ENCODE data around the gene ADGRG6. TPM values are rescaled to one million over a fixed set of nuclear protein-coding genes. Genes with fewer than 3 reads are reported as not detected.

ADGRG6 gene
- total RNA-seq, 1 experiment from 2014 or later: 0.49 TPM

- CTCF ChIA-PET: no interaction called here
- H3K4me1 ChIP-seq (ENCODE audit: insufficient read depth, low read length, poor library complexity, severe bottlenecking): peaks cover 17% of the 10 kb centered on the region
- no TSS peak for BruUV-seq (replicated peaks)
- H3K4me3 ChIP-seq (ENCODE audit: low read depth, low read length, poor library complexity, severe bottlenecking): no peak overlapping the region
- DNase-seq (ENCODE audit: low spot score): peak; percentile 26
- intact Hi-C loops (cut with micrococcal nuclease; ENCODE audit: unreplicated experiment): no loop called here
- H3K27me3 ChIP-seq (replicated peaks; ENCODE audit: insufficient read depth, low read depth, low read length, poor library complexity): no peaks in the 10 kb centered on the region
- H3K27ac ChIP-seq (ENCODE audit: low read depth, low read length, poor library complexity, severe bottlenecking): peak overlapping the region; percentile 20
- H3K9me3 ChIP-seq (ENCODE audit: low read depth, low read length, poor library complexity, severe bottlenecking): no peaks in the 10 kb centered on the region
- TF ChIP-seq EZH2 (IDR thresholded peaks at IDR 0.05; ENCODE audit: borderline replicate concordance, low read depth, low read length, poor library complexity, severe bottlenecking): no peak
- TF ChIP-seq, protein P1, sequence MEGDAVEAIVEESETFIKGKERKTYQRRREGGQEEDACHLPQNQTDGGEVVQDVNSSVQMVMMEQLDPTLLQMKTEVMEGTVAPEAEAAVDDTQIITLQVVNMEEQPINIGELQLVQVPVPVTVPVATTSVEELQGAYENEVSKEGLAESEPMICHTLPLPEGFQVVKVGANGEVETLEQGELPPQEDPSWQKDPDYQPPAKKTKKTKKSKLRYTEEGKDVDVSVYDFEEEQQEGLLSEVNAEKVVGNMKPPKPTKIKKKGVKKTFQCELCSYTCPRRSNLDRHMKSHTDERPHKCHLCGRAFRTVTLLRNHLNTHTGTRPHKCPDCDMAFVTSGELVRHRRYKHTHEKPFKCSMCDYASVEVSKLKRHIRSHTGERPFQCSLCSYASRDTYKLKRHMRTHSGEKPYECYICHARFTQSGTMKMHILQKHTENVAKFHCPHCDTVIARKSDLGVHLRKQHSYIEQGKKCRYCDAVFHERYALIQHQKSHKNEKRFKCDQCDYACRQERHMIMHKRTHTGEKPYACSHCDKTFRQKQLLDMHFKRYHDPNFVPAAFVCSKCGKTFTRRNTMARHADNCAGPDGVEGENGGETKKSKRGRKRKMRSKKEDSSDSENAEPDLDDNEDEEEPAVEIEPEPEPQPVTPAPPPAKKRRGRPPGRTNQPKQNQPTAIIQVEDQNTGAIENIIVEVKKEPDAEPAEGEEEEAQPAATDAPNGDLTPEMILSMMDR (conservative IDR thresholded peaks at IDR 0.05; ENCODE audit: low read depth, low read length): no peak
- no peaks in the 10 kb centered on the region for H3K36me3 ChIP-seq (ENCODE audit: insufficient read depth, low read length, poor library complexity, severe bottlenecking)
- POLR2A ChIA-PET (ENCODE audit: low non-redundant PET): interaction anchor here (0.7 kb wide), 1 partner anchor 44 kb away, joined by 3 read pairs; no protein-coding TSS in a partner anchor
Observed at GRCh38 chr6:142444376-142444775, 142.6 kb downstream of the ADGRG6 start.

GRCh38 chr6:142444881-142445301 lies 143.1 kb downstream of the ADGRG6 start:
- H3K36me3 ChIP-seq (ENCODE audit: insufficient read depth, low read length, poor library complexity, severe bottlenecking): no peaks in the 10 kb centered on the region
- peak overlapping the region; percentile 20 for H3K27ac ChIP-seq (ENCODE audit: low read depth, low read length, poor library complexity, severe bottlenecking)
- ChIA-PET CTCF (no interaction called here), POLR2A (ENCODE audit: low non-redundant PET) (interaction anchor here (0.7 kb wide), 1 partner anchor 44 kb away, joined by 3 read pairs; no protein-coding TSS in a partner anchor)
- no peaks in the 10 kb centered on the region for H3K27me3 ChIP-seq (replicated peaks; ENCODE audit: insufficient read depth, low read depth, low read length, poor library complexity)
- H3K4me1 ChIP-seq (ENCODE audit: insufficient read depth, low read length, poor library complexity, severe bottlenecking): peaks cover 17% of the 10 kb centered on the region
- intact Hi-C loops (cut with micrococcal nuclease; ENCODE audit: unreplicated experiment): no loop called here
- no peak overlapping the region for H3K4me3 ChIP-seq (ENCODE audit: low read depth, low read length, poor library complexity, severe bottlenecking)
- TF ChIP-seq, protein P1 (conservative IDR thresholded peaks at IDR 0.05; ENCODE audit: low read depth, low read length): no peak
- no peak for TF ChIP-seq EZH2 (IDR thresholded peaks at IDR 0.05; ENCODE audit: borderline replicate concordance, low read depth, low read length, poor library complexity, severe bottlenecking)
- peak; percentile 62 for DNase-seq (ENCODE audit: low spot score)
- H3K9me3 ChIP-seq (ENCODE audit: low read depth, low read length, poor library complexity, severe bottlenecking): no peaks in the 10 kb centered on the region
- no TSS peak for BruUV-seq (replicated peaks)

DNA sequence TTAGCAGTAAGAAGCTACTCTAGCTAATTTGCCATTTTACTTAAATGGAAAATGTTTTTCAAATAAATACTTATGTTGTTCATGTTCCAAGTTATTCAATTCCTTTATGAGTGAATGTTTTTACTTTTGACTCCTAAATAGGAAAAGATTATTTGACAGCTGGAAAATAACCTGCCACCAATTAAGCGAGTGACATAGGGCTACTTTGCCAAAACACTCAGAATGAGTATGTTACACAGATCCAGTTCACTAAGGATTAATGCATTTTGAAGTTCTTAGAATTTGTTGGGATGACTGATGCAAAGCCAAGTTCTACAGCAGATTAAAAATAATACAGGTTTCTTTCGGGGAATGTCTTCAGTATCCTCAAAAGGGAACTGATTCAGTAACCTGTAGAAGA lies 144.4 kb downstream of the ADGRG6 start:
- Histone ChIP-seq H3K27ac (ENCODE audit: low read depth, low read length, poor library complexity, severe bottlenecking) (no peak overlapping the region), H3K27me3 (replicated peaks; ENCODE audit: insufficient read depth, low read depth, low read length, poor library complexity) (no peaks in the 10 kb centered on the region), H3K36me3 (ENCODE audit: insufficient read depth, low read length, poor library complexity, severe bottlenecking) (no peaks in the 10 kb centered on the region), H3K9me3 (ENCODE audit: low read depth, low read length, poor library complexity, severe bottlenecking) (no peaks in the 10 kb centered on the region), H3K4me3 (ENCODE audit: low read depth, low read length, poor library complexity, severe bottlenecking) (no peak overlapping the region), H3K4me1 (ENCODE audit: insufficient read depth, low read length, poor library complexity, severe bottlenecking) (peaks cover 17% of the 10 kb centered on the region)
- TF ChIP-seq, protein P1 (conservative IDR thresholded peaks at IDR 0.05; ENCODE audit: low read depth, low read length): no peak
- TF ChIP-seq EZH2 (IDR thresholded peaks at IDR 0.05; ENCODE audit: borderline replicate concordance, low read depth, low read length, poor library complexity, severe bottlenecking): no peak
- CTCF ChIA-PET: no interaction called here
- intact Hi-C loops (cut with micrococcal nuclease; ENCODE audit: unreplicated experiment): no loop called here
- no TSS peak for BruUV-seq (replicated peaks)
- DNase-seq (ENCODE audit: low spot score): no peak
- POLR2A ChIA-PET (ENCODE audit: low non-redundant PET): no interaction called here

Data from A673 (cell line).